Measurements from ENCODE around the gene CELF3. TPM values are rescaled to one million over a fixed set of nuclear protein-coding genes. Genes with fewer than 3 reads are reported as not detected.

CELF3 gene
- total and polyA plus RNA-seq, 2 of the 4 experiments (the other 2 are of a cell fraction) = not detected

DNA sequence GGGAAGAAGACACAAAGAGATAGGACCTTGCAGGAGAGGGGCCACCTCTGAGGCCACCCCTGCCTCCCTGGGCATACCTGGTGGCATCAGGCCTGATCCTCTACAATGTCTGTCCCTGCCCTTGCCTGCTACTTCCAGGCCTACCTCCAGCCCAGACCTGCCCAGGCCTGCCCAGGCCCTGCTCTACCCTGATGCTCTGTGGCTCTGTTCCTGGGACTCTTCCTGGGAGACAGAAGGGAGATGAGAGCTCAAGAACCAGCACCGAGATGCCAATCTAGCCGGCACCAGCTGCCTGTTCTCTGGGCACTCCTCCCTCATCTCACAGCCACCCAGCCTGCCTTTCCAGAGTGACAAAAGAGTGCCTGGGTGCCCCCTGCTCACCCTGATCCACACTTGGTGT lies 2.7 kb downstream of the CELF3 start (continued):
- TF ChIP-seq CTCF (conservative IDR thresholded peaks at IDR 0.05; ENCODE audit: low read depth, low read length) (no peak), BHLHE40 (IDR thresholded peaks at IDR 0.05; ENCODE audit: low read depth, low read length) (no peak), POLR2A (IDR thresholded peaks at IDR 0.05; ENCODE audit: low read depth, low read length) (no peak), RCOR1 (IDR thresholded peaks at IDR 0.05; ENCODE audit: insufficient replicate concordance, low read length) (no peak)

DNA sequence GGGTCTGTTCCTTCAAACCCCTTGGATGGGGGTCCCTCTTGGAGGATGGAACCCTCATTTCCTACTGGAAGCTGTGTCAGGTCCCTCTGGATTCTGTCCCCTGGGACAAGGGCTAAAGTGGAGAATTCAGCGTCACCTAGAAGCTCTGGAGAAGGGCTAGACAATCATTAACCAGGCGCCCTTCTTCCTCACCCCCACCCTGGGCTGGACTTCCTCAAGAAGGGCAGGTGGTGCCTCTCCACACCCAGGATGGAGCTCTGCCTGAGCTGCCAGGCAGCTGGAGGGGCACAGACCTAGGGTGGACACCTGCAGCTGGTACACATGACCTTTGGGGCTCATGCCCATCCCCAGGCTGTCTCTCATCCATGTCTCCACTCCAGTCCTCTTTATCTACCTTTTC lies 3.6 kb downstream of the CELF3 start:
- no peak overlapping the region for H3K23ac ChIP-seq (ENCODE audit: low read depth, low read length)
- no peak overlapping the region for H2AK9ac ChIP-seq (replicated peaks; ENCODE audit: low read depth, low read length, poor library complexity)
- no peak overlapping the region for H3K4ac ChIP-seq (ENCODE audit: low read depth, low read length)
- no peak overlapping the region for H3K27ac ChIP-seq (ENCODE audit: insufficient read depth, low read length)
- H3K4me2 ChIP-seq (ENCODE audit: low read depth, low read length) = no peak overlapping the region
- no peak overlapping the region; the same call in 2 of the 3 replicates for H2BK15ac ChIP-seq (ENCODE audit: low read depth, low read length)
- no peaks in the 10 kb centered on the region for H3K36me3 ChIP-seq (ENCODE audit: control insufficient read depth, insufficient read depth, low read length)
- H4K5ac ChIP-seq (ENCODE audit: low read depth, low read length) = no peak overlapping the region
- H3K9me3 ChIP-seq (ENCODE audit: control insufficient read depth, insufficient read depth, low read length) = no peaks in the 10 kb centered on the region
- H4K91ac ChIP-seq (ENCODE audit: insufficient read depth, low read depth, low read length) = no peak overlapping the region
- in situ Hi-C loops (cut with MboI; ENCODE audit: low sequenced_read_pairs) = no loop called here
- H3K27me3 ChIP-seq (ENCODE audit: control insufficient read depth, insufficient read depth, low read length) = peaks cover 73% of the 10 kb centered on the region
- dilution Hi-C loops (cut with HindIII; ENCODE audit: low sequenced_read_pairs, unreplicated experiment) = no loop called here
- no peak overlapping the region for H3K18ac ChIP-seq (ENCODE audit: low read depth, low read length)
- no peaks in the 10 kb centered on the region for H3K9me1 ChIP-seq (ENCODE audit: insufficient read depth, low read length)
- no peaks in the 10 kb centered on the region; the same call in 1 of the 2 replicates for H4K20me1 ChIP-seq (ENCODE audit: insufficient read depth, low read length)
- no peak overlapping the region for H2BK5ac ChIP-seq (ENCODE audit: low read depth, low read length, poor library complexity, severe bottlenecking)
- ChIA-PET CTCF (no interaction called here), POLR2A (ENCODE audit: unreplicated experiment) (no interaction called here)
- no peak overlapping the region for H2BK120ac ChIP-seq (ENCODE audit: low read depth, low read length)
- H3K9ac ChIP-seq (ENCODE audit: low read depth, low read length) = no peak overlapping the region
- TF ChIP-seq CEBPB (IDR thresholded peaks at IDR 0.05; ENCODE audit: low read depth, low read length) = no peak
- TF ChIP-seq CTCF (conservative IDR thresholded peaks at IDR 0.05; ENCODE audit: low read depth, low read length) = no peak
- no peak for TF ChIP-seq MAZ (IDR thresholded peaks at IDR 0.05; ENCODE audit: borderline replicate concordance, low read depth, low read length)
- no peak for TF ChIP-seq MAFK (IDR thresholded peaks at IDR 0.05; ENCODE audit: low read depth, low read length)
- TF ChIP-seq POLR2A (IDR thresholded peaks at IDR 0.05; ENCODE audit: low read depth, low read length) = no peak
- H3K56ac ChIP-seq (ENCODE audit: extremely low read depth, insufficient read depth, low read length) = no peak overlapping the region
- no CpG with 5 or more reads among the region's 2 CpGs for WGBS, 2 experiments (ENCODE audit: extremely low coverage in 2 of 2, insufficient read length in 1 of 2)
- H2AFZ ChIP-seq (replicated peaks; ENCODE audit: low read length, poor library complexity) = no peak overlapping the region
- H2BK20ac ChIP-seq (ENCODE audit: low read depth, low read length) = no peak overlapping the region
- no peaks in the 10 kb centered on the region for H3K79me1 ChIP-seq (ENCODE audit: low read depth in 1 of 2, low read length in 2 of 2)
- no peak overlapping the region for H4K8ac ChIP-seq (ENCODE audit: low read depth in 2 of 2, low read length in 2 of 2)
- no peaks in the 10 kb centered on the region for H3K4me1 ChIP-seq (ENCODE audit: control insufficient read depth, insufficient read depth, low read length)
- BruUV-seq (replicated peaks) = no TSS peak
- no peak overlapping the region for H2AK5ac ChIP-seq (ENCODE audit: low read depth, low read length)
- H3K4me3 ChIP-seq (ENCODE audit: insufficient read depth, low read depth, low read length) = no peak overlapping the region
- ATAC-seq (ENCODE audit: low read depth) (no peak), DNase-seq (no peak)
- intact Hi-C loops (cut with micrococcal nuclease) = no loop called here
- no peak overlapping the region for H3K14ac ChIP-seq (replicated peaks; ENCODE audit: low read depth, low read length)
